ENCODE data around the gene PLCB4.
"Not testable (repeated sequence)": the region's sequence is repeated elsewhere in the genome, so short reads cannot be mapped to it uniquely, and the experiment has no call there.

The PLCB4 gene

GRCh38 chr20:9142809-9143208 lies 73.9 kb downstream of the PLCB4 start:
- DNase-seq (ENCODE audit: low read depth): no peak

- no peak for DNase-seq (ENCODE audit: low read depth)
Measured at GRCh38 chr20:9143926-9144325, 75.0 kb downstream of the PLCB4 start.

- DNase-seq (ENCODE audit: low read depth): no peak
Measured at GRCh38 chr20:9144643-9145042, 75.8 kb downstream of the PLCB4 start.

- DNase-seq (ENCODE audit: low read depth): no peak
Measured at GRCh38 chr20:9145142-9145541, 76.3 kb downstream of the PLCB4 start.

- DNase-seq (ENCODE audit: low read depth): no peak
Measured at GRCh38 chr20:9146649-9147048, 77.8 kb downstream of the PLCB4 start.

GRCh38 chr20:9147547-9148024 lies 78.7 kb downstream of the PLCB4 start:
- peak; percentile 51 for DNase-seq (ENCODE audit: low read depth)

- no peak for DNase-seq (ENCODE audit: low read depth)
Measured at GRCh38 chr20:9148291-9148690, 79.4 kb downstream of the PLCB4 start.

GRCh38 chr20:9149087-9149486 lies 80.2 kb downstream of the PLCB4 start:
- DNase-seq (ENCODE audit: low read depth): no peak

GRCh38 chr20:9149796-9150195 lies 80.9 kb downstream of the PLCB4 start:
- no peak for DNase-seq (ENCODE audit: low read depth)

- DNase-seq (ENCODE audit: low read depth): no peak
Measured at GRCh38 chr20:9150679-9151078, 81.8 kb downstream of the PLCB4 start.

- not testable (repeated sequence) for DNase-seq (ENCODE audit: low read depth)
Measured at GRCh38 chr20:9152139-9152538, 83.3 kb downstream of the PLCB4 start.

- DNase-seq (ENCODE audit: low read depth): no peak
Measured at GRCh38 chr20:9154464-9155024, 85.7 kb downstream of the PLCB4 start.

GRCh38 chr20:9156529-9157280 lies 87.8 kb downstream of the PLCB4 start:
- DNase-seq (ENCODE audit: low read depth): no peak

GRCh38 chr20:9160331-9160730 lies 91.4 kb downstream of the PLCB4 start:
- no peak for DNase-seq (ENCODE audit: low read depth)

- DNase-seq (ENCODE audit: low read depth): no peak
Measured at GRCh38 chr20:9160757-9161156, 91.9 kb downstream of the PLCB4 start.

- no peak for DNase-seq (ENCODE audit: low read depth)
Measured at GRCh38 chr20:9161311-9161710, 92.4 kb downstream of the PLCB4 start.

- no peak for DNase-seq (ENCODE audit: low read depth)
Measured at GRCh38 chr20:9163251-9163650, 94.4 kb downstream of the PLCB4 start.

GRCh38 chr20:9163995-9164394 lies 95.1 kb downstream of the PLCB4 start:
- no peak for DNase-seq (ENCODE audit: low read depth)

GRCh38 chr20:9165261-9165660 lies 96.4 kb downstream of the PLCB4 start:
- DNase-seq (ENCODE audit: low read depth): no peak

GRCh38 chr20:9166153-9166780 lies 97.4 kb downstream of the PLCB4 start:
- DNase-seq (ENCODE audit: low read depth): no peak

- no peak for DNase-seq (ENCODE audit: low read depth)
Measured at GRCh38 chr20:9169409-9169808, 100.5 kb downstream of the PLCB4 start.

- DNase-seq (ENCODE audit: low read depth): no peak
Measured at GRCh38 chr20:9172851-9173250, 104.0 kb downstream of the PLCB4 start.

GRCh38 chr20:9177278-9177677 lies 108.4 kb downstream of the PLCB4 start:
- no peak for DNase-seq (ENCODE audit: low read depth)
